Esophagus squamous epithelium (tissue), 5 donors: ENCODE measurements around the gene NAB2. TPM values are rescaled to one million over a fixed set of nuclear protein-coding genes. Genes with fewer than 3 reads are reported as not detected.
A peak's percentile ranks its signal among the peaks of the same experiment; 100 is the strongest.

Experiments
- DNase-seq: peaks from one replicate; lab custom pipeline; 2025; lab: John Stamatoyannopoulos, UW
- H3K27ac ChIP-seq, 4 donors: fragments of 200-600 bp; sonication (generic); one replicate each; pipeline ENCODE4 v1.5.1; 2016 to 2019; ENCODE audit warnings: mild to moderate bottlenecking in 1 of 4
- H3K27me3 ChIP-seq, 4 donors: fragments of 200-600 bp; sonication (generic); 1 replicate in 3 of 4; 2 replicates in 1 of 4; pipeline versions ENCODE4 v1.5.1 to v1.6.0; 2017 to 2021; ENCODE audit warnings: antibody characterized with exemption in 1 of 4
- H3K36me3 ChIP-seq, 3 donors: fragments of 200-600 bp; sonication (generic); one replicate each; pipeline ENCODE4 v1.5.1; 2016 to 2019
- H3K4me1 ChIP-seq, 3 donors: fragments of 200-600 bp; sonication (generic); one replicate each; pipeline ENCODE4 v1.5.1; 2017 to 2019
- H3K4me3 ChIP-seq, 4 donors: fragments of 200-600 bp; sonication (generic); 1 replicate in 3 of 4; 2 replicates in 1 of 4; pipeline ENCODE4 v1.5.1; 2016 to 2019; ENCODE audit warnings: mild to moderate bottlenecking in 2 of 4, moderate library complexity in 1 of 4
- H3K9me3 ChIP-seq, 3 donors: fragments of 200-600 bp; sonication (generic); one replicate each; pipeline ENCODE4 v1.5.1; 2016 to 2019
- POLR2A ChIP-seq, 4 donors: fragments of 450-650 bp; IDR thresholded peaks; one replicate each; pipeline ENCODE4 v1.6.1; 2017; ENCODE audit warnings: antibody characterized with exemption in 4 of 4, mild to moderate bottlenecking in 4 of 4, moderate library complexity in 3 of 4
- WGBS, 2 donors: methylation state at CpG; one replicate each; pipeline ENCODE4 v1.1.5; 2018; 5-methylcytosine and 5-hydroxymethylcytosine counted together
- intact Hi-C: fragments of 100-400 bp; cut with DNase I; formaldehyde crosslinking; loops from one replicate; pipeline ENCODE4 v1.15.0; 2022
- total RNA-seq, 4 donors: library from RNA; depleted of rRNA; stranded (reverse); fragments of >200 nt; gene quantifications; one replicate each; pipeline ENCODE4 v1.1.0, GENCODE V29; 2016
- TF ChIP-seq, protein P1 (sequence below), 6 experiments: fragments of 450-650 bp in 4 of 6; fragments of 200-600 bp in 2 of 6; sonication (generic) in 2 of 6; IDR thresholded peaks; one replicate each; pipeline ENCODE4 v1.5.1; 2016 to 2019; ENCODE audit warnings: antibody characterized with exemption in 6 of 6, mild to moderate bottlenecking in 4 of 6, moderate library complexity in 4 of 6
- donor health status: DM: yes; HTN: yes; CAD: no.

Gene NAB2
- total RNA-seq, 4 donors from 2014 or later, result 9.1 to 25.2 (median 13.3) TPM

DNA sequence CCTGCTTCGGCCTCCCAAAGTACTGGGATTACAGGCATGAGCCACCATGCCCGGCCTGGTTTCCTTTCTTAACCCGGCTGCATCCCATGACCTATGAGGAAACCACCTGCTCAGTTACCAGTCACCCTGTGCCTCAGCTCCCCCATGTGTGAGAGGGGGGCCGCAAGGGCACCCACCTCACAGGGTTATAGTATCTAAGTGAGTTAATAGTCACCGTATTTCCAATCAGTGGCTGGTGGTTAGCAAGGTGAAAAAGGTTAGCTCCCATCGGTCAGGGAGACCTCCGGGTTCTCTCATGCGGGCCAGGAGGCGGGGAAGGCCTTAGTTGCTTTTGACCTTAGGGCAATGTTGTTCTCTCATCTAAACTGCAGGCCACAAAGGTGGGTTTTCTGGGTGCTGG, 46.0 kb downstream of the NAB2 start:
- DNase-seq, result no peak
- Histone ChIP-seq H3K4me1 (peaks cover 43 to 95% (median 63%) of the 10 kb centered on the region in 3 donors), H3K9me3 (no peaks in the 10 kb centered on the region), H3K27ac (peak overlapping the region; percentile 63 to 100 (median 98)), H3K4me3 (no peak overlapping the region), H3K36me3 (peaks cover 0 to 46% (median 4%) of the 10 kb centered on the region in 3 donors), H3K27me3 (no peaks in the 10 kb centered on the region)
- TF ChIP-seq, protein P1, sequence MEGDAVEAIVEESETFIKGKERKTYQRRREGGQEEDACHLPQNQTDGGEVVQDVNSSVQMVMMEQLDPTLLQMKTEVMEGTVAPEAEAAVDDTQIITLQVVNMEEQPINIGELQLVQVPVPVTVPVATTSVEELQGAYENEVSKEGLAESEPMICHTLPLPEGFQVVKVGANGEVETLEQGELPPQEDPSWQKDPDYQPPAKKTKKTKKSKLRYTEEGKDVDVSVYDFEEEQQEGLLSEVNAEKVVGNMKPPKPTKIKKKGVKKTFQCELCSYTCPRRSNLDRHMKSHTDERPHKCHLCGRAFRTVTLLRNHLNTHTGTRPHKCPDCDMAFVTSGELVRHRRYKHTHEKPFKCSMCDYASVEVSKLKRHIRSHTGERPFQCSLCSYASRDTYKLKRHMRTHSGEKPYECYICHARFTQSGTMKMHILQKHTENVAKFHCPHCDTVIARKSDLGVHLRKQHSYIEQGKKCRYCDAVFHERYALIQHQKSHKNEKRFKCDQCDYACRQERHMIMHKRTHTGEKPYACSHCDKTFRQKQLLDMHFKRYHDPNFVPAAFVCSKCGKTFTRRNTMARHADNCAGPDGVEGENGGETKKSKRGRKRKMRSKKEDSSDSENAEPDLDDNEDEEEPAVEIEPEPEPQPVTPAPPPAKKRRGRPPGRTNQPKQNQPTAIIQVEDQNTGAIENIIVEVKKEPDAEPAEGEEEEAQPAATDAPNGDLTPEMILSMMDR (IDR thresholded peaks at IDR 0.05), result no peak
- TF ChIP-seq POLR2A (IDR thresholded peaks at IDR 0.05), result no peak
- 88 to 90% methylated on average over 3 to 9 of the region's 9 CpGs for WGBS, 2 donors
- intact Hi-C loops, result no loop called here

DNA sequence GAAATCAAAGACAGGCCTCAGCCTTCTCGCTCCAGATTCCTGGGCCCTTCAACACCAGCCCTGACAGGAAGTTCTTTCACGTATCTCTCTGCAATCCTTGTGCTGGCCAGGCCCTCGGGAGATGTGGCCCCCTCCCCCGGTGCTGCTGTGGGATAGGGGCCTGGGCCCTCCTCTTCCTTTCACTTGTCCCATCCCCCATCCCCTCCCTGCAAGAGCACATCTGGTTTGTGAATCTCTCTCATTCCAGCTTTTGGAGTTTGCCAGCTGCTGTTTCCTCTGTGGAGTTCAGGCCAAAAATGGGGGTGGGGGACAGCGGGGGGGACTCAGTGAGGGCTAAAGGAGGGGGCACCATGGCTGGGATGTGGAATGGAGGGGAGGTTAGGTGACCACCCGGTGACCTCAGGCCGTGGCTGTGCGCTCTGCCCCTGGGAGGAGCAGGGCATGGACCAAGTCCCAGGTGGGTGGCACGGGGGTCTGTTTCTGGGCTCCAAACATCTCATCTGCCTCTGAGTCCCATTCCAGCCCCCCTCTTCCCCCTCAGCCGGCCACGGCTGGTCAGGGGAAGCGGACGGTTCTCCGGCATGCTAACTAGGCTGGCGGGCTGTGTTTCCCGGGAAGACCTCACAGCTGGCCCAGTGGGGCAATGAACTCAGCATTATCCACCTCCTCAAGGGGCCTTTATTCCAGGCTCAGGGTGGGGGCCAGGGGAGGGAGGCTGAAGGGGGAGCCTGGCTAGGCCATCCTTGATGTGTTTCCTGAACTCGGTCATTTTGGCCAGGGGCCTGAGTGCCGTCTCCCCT, 46.8 kb downstream of the NAB2 start:
- TF ChIP-seq, protein P1 (IDR thresholded peaks at IDR 0.05), result no peak
- no peak for TF ChIP-seq POLR2A (IDR thresholded peaks at IDR 0.05)
- H3K27ac ChIP-seq, result peak overlapping the region; percentile 63 to 100 (median 98)
- no peak for DNase-seq
- H3K9me3 ChIP-seq, result no peaks in the 10 kb centered on the region
- H3K4me1 ChIP-seq, result peaks cover 35 to 87% (median 55%) of the 10 kb centered on the region in 3 donors
- WGBS, 2 donors, result 53 to 66% methylated on average over 5 to 6 of the region's 18 CpGs
- H3K27me3 ChIP-seq, result no peaks in the 10 kb centered on the region
- H3K4me3 ChIP-seq, result peak overlapping the region in 2 of 4 donors; percentile 15 to 52
- intact Hi-C loops, result no loop called here
- peaks cover 0 to 54% (median 8%) of the 10 kb centered on the region in 3 donors for H3K36me3 ChIP-seq

DNA sequence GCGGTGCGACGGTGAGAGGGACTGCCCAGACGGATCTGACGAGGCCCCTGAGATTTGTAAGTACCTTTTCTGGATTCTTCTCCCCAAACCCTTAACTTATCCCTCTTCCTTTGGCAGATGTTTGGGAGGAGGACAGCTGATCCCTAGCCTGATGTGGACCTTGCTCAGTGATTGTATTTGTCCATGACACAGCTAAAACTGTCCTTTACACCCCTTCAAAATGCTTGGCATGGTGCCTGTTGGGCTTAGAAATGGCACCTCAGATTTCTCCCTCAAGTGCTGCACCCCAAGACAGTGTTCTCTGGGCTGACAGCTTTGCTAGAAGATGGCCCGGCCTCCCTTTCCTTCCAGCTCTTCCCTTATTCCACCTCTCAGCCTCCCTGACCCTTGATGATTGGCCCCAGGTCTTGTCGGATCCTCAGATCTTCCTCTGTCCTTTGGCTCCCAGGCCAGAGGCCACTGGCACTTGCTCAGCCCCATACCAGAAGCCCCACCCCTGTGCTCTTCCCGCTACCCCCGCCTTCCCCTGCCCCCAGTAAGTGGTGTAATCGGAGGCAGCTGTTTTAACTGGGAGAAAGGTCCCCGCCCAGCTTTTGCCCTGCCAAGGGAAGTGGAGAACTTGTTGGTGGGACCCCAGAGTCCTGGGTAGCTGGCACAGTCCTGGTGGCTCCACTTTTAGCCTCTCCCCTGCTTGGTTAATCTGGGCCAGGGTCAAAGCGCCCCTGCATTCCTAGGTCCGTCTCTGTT, 49.8 kb downstream of the NAB2 start:
- Histone ChIP-seq H3K36me3 (peaks cover 16 to 84% (median 38%) of the 10 kb centered on the region in 3 donors), H3K4me3 (no peak overlapping the region), H3K27me3 (no peaks in the 10 kb centered on the region), H3K9me3 (no peaks in the 10 kb centered on the region), H3K27ac (peak overlapping the region in 3 of 4 donors; percentile 55 to 98 (median 97)), H3K4me1 (peaks cover 13 to 71% (median 29%) of the 10 kb centered on the region in 3 donors)
- no peak for DNase-seq
- intact Hi-C loops, result no loop called here
- TF ChIP-seq, protein P1 (IDR thresholded peaks at IDR 0.05), result no peak
- TF ChIP-seq POLR2A (IDR thresholded peaks at IDR 0.05), result no peak
- WGBS, 2 donors, result 71 to 84% methylated on average over 9 to 12 of the region's 13 CpGs

DNA sequence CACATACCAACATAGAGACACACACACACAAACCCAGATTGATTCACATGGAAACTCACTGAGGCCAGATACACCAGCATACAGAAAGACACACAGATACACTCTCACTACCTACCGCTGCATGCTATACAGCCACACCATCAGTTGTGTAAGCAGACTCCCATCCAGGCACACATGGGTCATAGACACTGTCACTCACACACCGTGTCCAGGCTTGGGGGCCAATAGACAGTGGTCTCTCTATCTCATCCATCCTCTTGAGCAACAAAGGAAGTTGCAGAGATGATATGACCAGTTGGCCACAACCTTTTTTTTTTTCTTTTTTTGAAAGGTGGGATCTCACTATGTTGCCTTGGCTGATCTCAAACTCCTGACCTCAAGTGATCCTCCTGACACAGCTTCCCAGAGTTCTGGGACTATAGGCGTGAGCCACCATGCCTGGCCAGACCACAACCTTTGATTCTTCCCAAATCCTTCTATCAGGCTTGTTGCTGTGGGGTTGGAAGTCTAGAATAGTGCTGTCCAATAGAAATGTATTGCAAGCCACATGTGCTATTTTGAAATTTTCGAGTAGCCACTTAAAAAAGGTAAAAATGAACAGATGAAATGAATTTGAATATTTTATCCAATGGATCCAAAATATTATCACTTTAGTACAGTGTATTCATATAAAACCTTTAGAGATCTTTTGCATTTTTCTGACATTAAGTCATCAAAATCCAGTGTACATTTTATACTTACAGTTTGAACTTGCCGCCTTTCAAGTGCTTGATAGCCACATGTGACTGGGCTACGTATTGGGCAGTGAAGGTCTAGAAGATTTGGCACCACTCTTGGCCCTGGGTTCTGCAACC, 51.1 kb downstream of the NAB2 start:
- Histone ChIP-seq H3K4me1 (peaks cover 8 to 62% (median 18%) of the 10 kb centered on the region in 3 donors), H3K36me3 (peaks cover 23 to 89% (median 41%) of the 10 kb centered on the region in 3 donors), H3K9me3 (no peaks in the 10 kb centered on the region), H3K4me3 (no peak overlapping the region), H3K27ac (peak overlapping the region in 2 of 4 donors; percentile 97 to 98), H3K27me3 (no peaks in the 10 kb centered on the region)
- 81% methylated on average over 5 to 6 of the region's 6 CpGs for WGBS, 2 donors
- DNase-seq, result no peak
- intact Hi-C loops, result no loop called here
- TF ChIP-seq, protein P1 (IDR thresholded peaks at IDR 0.05), result no peak
- TF ChIP-seq POLR2A (IDR thresholded peaks at IDR 0.05), result no peak
